SK-N-MC (cell line): ENCODE measurements around the gene HGS.
"Not testable (repeated sequence)": the region's sequence is repeated elsewhere in the genome, so short reads cannot be mapped to it uniquely, and the experiment has no call there.

ENCODE experiments used
- DNase-seq: peaks from one replicate; pipeline ENCODE4 v3.0.0-alpha.2; 2011; ENCODE audit warnings: low read depth, low spot score
- H3K27ac ChIP-seq: fragments of 200-600 bp; sonication (generic); 2 replicates; pipeline ENCODE4 v1.5.1; 2016; ENCODE audit warnings: mixed run types
- H3K36me3 ChIP-seq: fragments of 200-600 bp; sonication (generic); 2 replicates; pipeline ENCODE4 v1.6.1; 2017; ENCODE audit warnings: antibody characterized with exemption, low read length, mixed read lengths; ENCODE audit not compliant: insufficient read depth
- H3K4me3 ChIP-seq: fragments of 200-600 bp; sonication (generic); 2 replicates; pipeline ENCODE4 v1.5.1; 2016
- H3K9ac ChIP-seq: fragments of 200-600 bp; sonication (generic); 2 replicates; pipeline ENCODE4 v1.8.0; 2017; ENCODE audit warnings: mixed run types, mixed read lengths; ENCODE audit not compliant: insufficient read length
- H3K9me3 ChIP-seq: fragments of 200-600 bp; sonication (generic); 2 replicates; pipeline ENCODE4 v1.6.1; 2017; ENCODE audit warnings: low read depth, mild to moderate bottlenecking, antibody characterized with exemption, low read length, moderate library complexity, mixed read lengths
- EZH2 ChIP-seq: fragments of 200-600 bp; sonication (generic); IDR thresholded peaks from one replicate; pipeline ENCODE4 v1.6.1; 2017; ENCODE audit warnings: antibody characterized with exemption
- FOXP2 ChIP-seq: optimal IDR thresholded peaks from 2 replicates; pipeline ENCODE3; 2011; ENCODE audit warnings: mild to moderate bottlenecking, moderate library complexity; ENCODE audit not compliant: insufficient read depth; ENCODE audit errors: extremely low read length, control extremely low read depth
- POLR2AphosphoS5 ChIP-seq: IDR thresholded peaks from 2 replicates; pipeline ENCODE4 v1.6.1; 2012; ENCODE audit warnings: mild to moderate bottlenecking, low read depth, low read length, borderline replicate concordance

HGS gene

DNA sequence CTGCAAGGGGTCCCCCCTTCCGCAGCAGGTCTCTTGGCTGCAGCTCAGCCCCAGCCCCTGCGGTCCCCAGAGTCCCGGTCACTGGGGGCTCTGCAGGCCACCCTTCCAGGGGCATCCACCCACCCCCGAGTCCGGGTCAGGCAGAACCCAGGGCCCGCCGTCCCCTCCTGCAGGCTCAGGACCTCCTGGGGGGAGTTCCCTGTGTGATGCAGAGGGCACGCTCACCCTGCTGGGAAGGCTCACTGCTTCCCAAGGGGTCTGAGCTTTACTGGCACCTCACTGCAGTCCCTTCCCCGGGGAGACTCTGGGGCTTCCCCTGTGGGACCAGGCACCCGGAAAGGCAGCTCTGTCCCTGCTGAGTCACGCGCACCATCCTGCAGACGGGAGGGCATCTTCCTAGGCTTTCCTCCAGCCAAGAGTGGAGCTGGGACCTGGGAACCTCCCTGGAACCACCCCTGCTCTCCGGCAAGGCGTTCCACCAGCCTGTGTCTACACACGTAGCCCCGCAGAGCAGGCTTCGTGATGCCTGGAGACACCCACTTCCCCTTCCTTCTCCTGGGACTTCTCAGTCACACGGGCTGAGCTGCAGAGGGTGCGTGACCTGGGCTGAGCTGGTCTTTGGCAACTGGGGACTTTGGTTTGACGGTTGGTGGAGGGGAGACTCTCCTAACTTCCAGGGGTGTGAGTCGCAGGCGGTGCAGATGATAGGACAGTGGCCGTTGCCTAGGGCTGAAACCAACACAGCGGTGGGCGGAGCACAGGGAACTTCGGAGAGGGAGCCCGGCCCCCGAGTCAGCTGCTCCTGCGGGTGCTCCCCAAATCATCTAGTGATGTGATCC lies 51.7 kb downstream of the HGS start:
- DNase-seq, result no peak

DNA sequence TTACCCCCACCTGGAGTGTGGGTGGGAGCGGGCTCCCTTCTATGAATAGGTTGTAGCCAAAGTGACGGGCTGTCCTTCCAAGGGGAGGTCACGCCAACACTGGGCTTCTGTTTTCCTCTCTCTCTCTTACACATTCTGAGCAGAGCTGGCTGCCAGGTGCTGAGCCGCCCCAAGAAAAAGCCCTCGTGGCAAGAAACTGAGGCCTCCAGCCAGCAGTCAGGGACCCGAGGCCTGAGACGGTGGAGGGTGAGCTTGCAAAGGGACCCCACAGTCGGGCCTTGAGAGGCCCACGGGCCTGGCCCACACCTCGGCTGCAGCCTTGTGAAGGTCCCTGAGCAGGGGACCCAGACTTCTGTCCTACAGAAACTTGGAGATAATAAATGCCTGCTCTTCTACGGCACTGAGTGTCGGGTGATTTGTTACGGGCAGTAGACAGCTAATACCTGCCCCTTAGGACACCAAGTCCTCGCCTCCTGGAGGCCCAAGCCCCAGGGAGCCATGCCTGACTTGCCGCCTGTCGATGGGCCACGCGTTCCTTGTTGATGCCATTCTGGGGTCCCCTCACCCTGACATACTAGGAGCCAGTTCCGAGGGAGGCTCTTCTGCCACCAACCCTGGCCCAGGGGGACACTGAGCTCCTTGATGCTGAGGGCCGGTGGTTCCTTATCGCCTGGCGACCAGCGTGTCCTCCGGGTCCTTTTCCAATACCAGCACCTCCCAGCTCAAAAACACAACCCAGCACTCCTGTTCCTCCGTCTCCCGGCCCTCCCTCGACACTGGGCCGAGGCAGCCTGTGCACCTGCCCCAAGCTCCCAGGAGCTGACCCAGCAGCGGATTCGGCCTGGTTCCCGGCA lies 54.4 kb downstream of the HGS start:
- no peak for DNase-seq
- H3K9ac ChIP-seq, result no peak overlapping the region
- H3K36me3 ChIP-seq, result no peaks in the 10 kb centered on the region
- H3K9me3 ChIP-seq, result no peaks in the 10 kb centered on the region
- no peak overlapping the region for H3K27ac ChIP-seq
- TF ChIP-seq POLR2AphosphoS5 (no peak), FOXP2 (no peak), EZH2 (no peak)
- H3K4me3 ChIP-seq, result no peak overlapping the region

More for the DNA sequence above, 51.7 kb downstream of the HGS start:
- Histone ChIP-seq H3K4me3 (no peak overlapping the region), H3K9me3 (no peaks in the 10 kb centered on the region), H3K27ac (no peak overlapping the region), H3K36me3 (no peaks in the 10 kb centered on the region), H3K9ac (no peak overlapping the region)
- TF ChIP-seq FOXP2 (no peak), EZH2 (no peak), POLR2AphosphoS5 (no peak)

DNA sequence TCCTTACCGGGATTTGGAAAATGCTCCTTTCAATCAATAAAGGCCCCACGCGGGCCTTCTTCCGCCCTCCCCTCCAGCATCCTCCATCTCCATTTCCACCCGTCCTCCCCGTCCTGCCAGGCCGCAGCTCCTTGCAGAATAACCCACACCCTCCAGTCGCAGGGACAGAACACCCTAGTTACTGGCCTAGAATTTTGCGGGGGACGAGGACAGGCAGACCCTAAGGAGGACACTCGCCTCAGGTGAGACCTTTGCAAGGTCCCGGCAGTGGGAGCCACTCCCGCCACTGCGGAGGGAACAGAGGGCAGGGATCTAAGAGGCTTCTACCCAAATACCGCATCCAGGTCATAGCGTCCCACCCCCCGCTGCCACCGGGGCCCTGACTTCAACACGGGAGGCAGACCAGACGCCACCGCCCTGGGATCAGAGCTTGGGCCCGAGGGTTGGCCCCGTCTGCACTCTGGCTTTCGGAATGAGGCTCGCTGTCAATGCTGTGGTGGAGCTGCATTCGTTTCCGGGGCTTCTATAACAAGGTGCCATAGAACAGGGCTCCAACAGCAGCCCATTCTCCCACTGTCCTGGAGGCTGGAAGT lies 55.1 kb downstream of the HGS start:
- Histone ChIP-seq H3K9ac (no peak overlapping the region), H3K4me3 (no peak overlapping the region), H3K36me3 (no peaks in the 10 kb centered on the region), H3K27ac (no peak overlapping the region), H3K9me3 (no peaks in the 10 kb centered on the region)
- no peak for DNase-seq
- TF ChIP-seq FOXP2 (no peak), POLR2AphosphoS5 (no peak), EZH2 (no peak)

DNA sequence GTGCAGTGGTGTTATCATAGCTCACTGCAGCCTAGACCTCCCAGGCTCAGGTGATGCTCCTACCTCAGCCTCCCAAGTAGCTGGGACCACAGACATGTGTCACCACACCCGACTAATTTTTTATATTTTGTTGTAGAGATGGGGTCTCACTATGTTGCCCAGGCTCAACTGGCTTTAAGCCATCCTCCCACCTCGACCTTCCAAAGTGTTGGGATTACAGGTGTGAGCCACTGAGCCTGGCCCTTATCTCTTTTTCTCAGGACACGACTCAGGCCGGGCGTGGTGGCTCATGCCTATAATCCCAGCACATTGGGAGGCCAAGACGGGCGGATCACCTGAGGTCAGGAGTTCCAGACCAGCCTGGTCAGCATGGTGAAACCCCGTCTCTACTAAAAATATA lies 55.8 kb downstream of the HGS start:
- H3K27ac ChIP-seq, DNase-seq, H3K9me3 ChIP-seq, H3K4me3 ChIP-seq, H3K36me3 ChIP-seq, H3K9ac ChIP-seq: not testable (repeated sequence)

DNA sequence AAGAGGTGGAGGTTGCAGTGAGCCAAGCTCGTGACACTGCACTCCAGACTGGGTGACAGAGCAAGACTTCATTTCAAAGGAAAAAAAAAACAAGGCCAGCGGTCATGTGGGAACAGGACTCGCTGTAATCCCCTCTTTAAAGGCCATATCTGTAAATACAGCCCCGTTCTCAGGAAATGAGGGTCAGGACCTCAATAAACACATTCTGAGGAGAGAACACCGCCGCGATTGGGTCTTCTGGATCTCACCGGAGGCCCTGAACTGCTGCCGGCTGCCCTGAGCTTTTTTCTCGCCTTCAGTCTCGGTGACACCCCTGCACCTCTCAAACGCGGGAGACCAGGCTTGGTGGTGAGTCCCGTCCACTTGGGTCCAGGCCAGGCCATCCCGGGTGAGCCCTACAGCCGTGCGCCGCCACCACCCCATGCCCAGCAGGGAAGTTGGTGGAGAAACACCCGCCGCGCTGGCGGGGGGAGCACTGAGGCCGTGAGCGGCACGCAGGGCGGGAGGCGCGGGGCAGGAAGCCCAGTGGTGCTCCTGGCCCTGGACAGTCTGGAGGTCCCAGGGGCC lies 56.7 kb downstream of the HGS start:
- TF ChIP-seq POLR2AphosphoS5 (no peak), EZH2 (no peak)
- Histone ChIP-seq H3K9ac (no peak overlapping the region), H3K9me3 (no peaks in the 10 kb centered on the region), H3K36me3 (no peaks in the 10 kb centered on the region), H3K4me3 (no peak overlapping the region), H3K27ac (no peak overlapping the region)
- no peak for DNase-seq

GRCh38 chr17:81741049-81741593 lies 57.3 kb downstream of the HGS start:
- no peak overlapping the region for H3K4me3 ChIP-seq
- no peaks in the 10 kb centered on the region for H3K9me3 ChIP-seq
- H3K9ac ChIP-seq, result no peak overlapping the region
- TF ChIP-seq EZH2 (no peak), FOXP2 (no peak)
- H3K36me3 ChIP-seq, result no peaks in the 10 kb centered on the region
- H3K27ac ChIP-seq, result no peak overlapping the region
- DNase-seq, result no peak

DNA sequence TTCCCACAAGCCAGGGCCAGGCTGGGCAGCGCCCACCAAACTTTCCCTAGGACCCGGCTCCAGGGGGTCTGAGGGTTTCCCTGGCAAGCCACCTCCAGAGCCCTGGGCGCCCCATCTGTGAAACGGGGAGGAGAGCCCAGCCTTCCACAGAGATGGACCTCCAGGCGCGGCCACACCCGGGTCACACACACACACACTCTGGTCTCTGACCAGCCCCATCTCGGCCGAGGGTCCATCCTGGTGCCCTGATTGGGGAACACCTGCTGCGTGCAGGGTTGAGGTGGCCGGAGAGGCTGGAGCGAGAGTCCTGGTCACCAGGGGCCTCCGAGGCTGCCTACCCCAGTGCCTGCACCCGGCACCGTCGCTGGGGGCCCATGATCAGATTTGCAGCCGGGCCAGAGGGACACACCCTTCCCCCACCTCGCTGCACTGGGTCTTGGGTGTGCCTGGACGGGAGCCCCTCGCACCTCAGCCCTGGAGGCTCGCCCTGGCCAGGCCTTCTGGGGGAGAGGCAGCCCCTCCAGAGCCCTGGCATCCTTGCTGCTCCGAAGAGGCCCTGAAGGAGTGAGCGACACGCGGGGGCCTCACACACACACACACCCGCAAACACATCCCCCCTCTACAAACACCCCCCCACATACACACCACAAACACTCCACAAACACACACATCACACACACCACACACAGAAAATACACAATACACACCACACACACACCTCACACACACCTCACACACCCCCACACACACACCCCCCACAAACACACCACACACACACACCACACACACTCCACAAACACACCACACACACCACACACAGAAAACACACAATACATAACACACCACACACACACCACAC lies 58.0 kb downstream of the HGS start:
- Histone ChIP-seq H3K9me3 (no peaks in the 10 kb centered on the region), H3K4me3 (no peak overlapping the region), H3K9ac (no peak overlapping the region), H3K27ac (no peak overlapping the region), H3K36me3 (no peaks in the 10 kb centered on the region)
- no peak for TF ChIP-seq FOXP2
- no peak for TF ChIP-seq POLR2AphosphoS5
- no peak for TF ChIP-seq EZH2
- no peak for DNase-seq
